WERI-Rb-1 (cell line): ENCODE data around the gene ARID3A.

Experiments
- DNase-seq: peaks from one replicate; pipeline ENCODE4 v3.0.0-alpha.2; 2020
- H3K27ac ChIP-seq: fragments of 250-450 bp; sonication (Bioruptor Pico); 2 replicates; pipeline ENCODE4 v1.5.1; 2020; ENCODE audit warnings: mild to moderate bottlenecking, moderate library complexity
- H3K27me3 ChIP-seq: fragments of 250-450 bp; sonication (Bioruptor Pico); 2 replicates; pipeline ENCODE4 v1.5.1; 2021; ENCODE audit warnings: mild to moderate bottlenecking, low read depth, moderate library complexity; ENCODE audit not compliant: insufficient read depth, severe bottlenecking
- H3K36me3 ChIP-seq: fragments of 250-450 bp; sonication (Bioruptor Pico); 2 replicates; pipeline ENCODE4 v1.5.1; 2020; ENCODE audit warnings: mild to moderate bottlenecking, moderate library complexity
- H3K4me3 ChIP-seq: 2 replicates; pipeline ENCODE4 v1.5.1; 2011; ENCODE audit warnings: low read depth, mild to moderate bottlenecking, control low read depth, low read length
- H3K9me3 ChIP-seq: fragments of 250-450 bp; sonication (Bioruptor Pico); 2 replicates; pipeline ENCODE4 v1.5.1; 2021; ENCODE audit warnings: mild to moderate bottlenecking, moderate library complexity; ENCODE audit not compliant: severe bottlenecking
- TF ChIP-seq, protein P1 (sequence below): IDR thresholded peaks from 2 replicates; pipeline ENCODE4 v1.5.1; 2011; ENCODE audit warnings: low read depth, mild to moderate bottlenecking, control low read depth, inconsistent platforms, low read length

Gene ARID3A

DNA sequence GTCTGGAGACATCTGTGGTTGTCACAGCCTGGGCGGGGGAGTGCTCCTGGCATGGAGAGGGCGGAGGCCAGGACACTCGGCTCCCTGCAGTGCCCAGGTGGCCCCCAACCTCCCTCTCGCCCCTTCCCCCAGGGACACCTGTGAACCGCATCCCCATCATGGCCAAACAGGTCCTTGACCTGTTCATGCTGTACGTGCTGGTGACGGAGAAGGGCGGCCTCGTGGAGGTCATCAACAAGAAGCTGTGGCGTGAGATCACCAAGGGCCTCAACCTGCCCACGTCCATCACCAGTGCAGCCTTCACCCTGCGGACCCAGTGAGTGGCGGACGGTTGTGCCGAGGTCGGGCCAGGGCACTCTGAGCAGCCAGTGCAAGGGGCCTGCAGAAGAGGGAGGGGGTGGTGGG is 38.3 kb downstream of the ARID3A start:
- Histone ChIP-seq H3K4me3 (no peak overlapping the region), H3K9me3 (peaks cover 7% of the 10 kb centered on the region), H3K36me3 (peaks cover 75% of the 10 kb centered on the region), H3K27ac (no peak overlapping the region), H3K27me3 (no peaks in the 10 kb centered on the region)
- TF ChIP-seq, protein P1, sequence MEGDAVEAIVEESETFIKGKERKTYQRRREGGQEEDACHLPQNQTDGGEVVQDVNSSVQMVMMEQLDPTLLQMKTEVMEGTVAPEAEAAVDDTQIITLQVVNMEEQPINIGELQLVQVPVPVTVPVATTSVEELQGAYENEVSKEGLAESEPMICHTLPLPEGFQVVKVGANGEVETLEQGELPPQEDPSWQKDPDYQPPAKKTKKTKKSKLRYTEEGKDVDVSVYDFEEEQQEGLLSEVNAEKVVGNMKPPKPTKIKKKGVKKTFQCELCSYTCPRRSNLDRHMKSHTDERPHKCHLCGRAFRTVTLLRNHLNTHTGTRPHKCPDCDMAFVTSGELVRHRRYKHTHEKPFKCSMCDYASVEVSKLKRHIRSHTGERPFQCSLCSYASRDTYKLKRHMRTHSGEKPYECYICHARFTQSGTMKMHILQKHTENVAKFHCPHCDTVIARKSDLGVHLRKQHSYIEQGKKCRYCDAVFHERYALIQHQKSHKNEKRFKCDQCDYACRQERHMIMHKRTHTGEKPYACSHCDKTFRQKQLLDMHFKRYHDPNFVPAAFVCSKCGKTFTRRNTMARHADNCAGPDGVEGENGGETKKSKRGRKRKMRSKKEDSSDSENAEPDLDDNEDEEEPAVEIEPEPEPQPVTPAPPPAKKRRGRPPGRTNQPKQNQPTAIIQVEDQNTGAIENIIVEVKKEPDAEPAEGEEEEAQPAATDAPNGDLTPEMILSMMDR: no peak
- no peak for DNase-seq

DNA sequence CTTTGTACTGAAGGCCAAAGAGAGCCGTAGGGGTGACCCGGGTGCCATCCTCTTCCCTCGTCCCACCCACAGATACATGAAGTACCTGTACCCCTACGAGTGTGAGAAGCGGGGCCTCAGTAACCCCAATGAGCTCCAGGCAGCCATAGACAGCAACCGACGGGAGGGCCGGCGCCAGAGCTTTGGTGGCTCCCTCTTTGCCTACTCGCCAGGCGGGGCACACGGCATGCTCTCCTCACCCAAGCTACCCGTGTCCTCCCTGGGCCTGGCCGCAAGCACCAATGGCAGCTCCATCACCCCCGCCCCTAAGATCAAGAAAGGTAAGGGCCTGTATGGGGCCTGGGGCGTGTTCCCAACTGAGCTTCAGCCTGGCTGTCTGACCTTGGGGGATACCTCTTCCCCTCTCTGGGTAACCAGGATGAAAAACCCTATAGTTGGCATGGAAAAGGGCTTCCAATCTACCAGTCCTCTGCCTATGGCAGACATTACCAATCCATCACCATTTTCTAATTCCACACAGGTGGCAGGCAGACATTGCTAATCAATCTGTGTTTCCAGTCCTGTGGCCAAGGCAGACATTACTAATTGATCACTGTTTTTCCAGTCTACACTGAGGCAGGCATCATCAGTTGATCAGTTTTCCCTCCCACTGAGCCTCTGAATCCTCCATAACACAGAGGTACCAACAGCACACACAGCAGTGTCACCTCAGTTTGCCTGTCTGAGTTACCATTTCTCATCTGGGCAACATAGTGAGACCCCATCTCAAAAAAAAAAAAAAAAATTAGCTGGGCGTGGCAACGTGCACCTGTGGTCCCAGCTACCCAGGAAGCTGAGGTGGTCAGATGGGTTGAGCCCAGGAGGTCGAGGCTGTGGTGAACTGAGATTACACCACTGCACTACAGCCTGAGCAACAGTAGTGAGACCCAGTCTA is 39.2 kb downstream of the ARID3A start:
- H3K9me3 ChIP-seq: peaks cover 7% of the 10 kb centered on the region
- no peak for DNase-seq
- H3K27ac ChIP-seq: no peak overlapping the region
- no peaks in the 10 kb centered on the region for H3K27me3 ChIP-seq
- no peak overlapping the region for H3K4me3 ChIP-seq
- TF ChIP-seq, protein P1: no peak
- peaks cover 77% of the 10 kb centered on the region for H3K36me3 ChIP-seq

DNA sequence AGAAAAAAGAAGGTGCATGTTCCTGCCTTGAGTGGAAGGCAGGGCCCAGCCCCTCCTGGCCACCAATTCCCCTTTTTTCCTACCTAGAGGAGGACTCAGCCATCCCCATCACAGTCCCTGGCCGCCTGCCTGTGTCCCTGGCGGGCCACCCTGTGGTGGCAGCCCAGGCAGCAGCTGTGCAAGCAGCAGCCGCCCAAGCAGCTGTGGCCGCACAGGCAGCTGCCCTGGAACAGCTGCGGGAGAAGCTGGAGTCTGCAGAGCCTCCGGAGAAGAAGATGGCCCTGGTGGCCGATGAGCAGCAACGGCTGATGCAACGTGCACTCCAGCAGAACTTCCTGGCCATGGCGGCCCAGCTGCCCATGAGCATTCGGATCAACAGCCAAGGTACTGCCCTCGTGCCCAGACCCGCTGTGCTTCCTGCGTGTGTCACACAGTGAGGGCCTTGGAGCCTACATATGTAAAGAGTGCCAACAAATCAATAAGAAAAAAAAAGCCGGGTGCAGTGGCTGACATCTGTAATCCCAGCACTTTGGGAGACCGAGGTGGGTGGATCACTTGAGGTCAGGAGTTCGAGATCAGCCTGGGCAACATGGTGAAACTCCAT is 40.8 kb downstream of the ARID3A start:
- Histone ChIP-seq H3K27me3 (no peaks in the 10 kb centered on the region), H3K4me3 (no peak overlapping the region), H3K27ac (no peak overlapping the region), H3K9me3 (peaks cover 17% of the 10 kb centered on the region), H3K36me3 (peaks cover 77% of the 10 kb centered on the region)
- TF ChIP-seq, protein P1: no peak
- DNase-seq: no peak

DNA sequence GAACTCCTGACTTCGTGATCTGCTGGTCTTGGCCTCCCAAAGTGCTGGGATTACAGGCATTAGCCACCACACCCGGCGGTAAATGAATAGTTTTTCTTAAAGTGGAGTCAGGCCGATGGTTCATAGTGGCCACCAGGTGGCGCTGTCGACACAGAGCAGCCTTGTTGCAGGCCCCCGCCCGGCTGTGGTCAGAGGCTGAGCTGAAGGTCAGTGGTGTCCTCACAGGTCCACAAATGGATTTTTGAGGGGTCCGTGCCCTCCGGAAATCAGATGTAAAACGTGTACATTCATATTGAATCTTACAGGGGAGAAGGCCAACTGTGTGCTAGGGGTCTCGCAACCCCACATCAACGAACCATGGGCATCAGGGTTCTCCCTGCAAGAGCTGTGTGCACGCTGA is 44.9 kb downstream of the ARID3A start:
- H3K36me3 ChIP-seq: peaks cover 53% of the 10 kb centered on the region

DNA sequence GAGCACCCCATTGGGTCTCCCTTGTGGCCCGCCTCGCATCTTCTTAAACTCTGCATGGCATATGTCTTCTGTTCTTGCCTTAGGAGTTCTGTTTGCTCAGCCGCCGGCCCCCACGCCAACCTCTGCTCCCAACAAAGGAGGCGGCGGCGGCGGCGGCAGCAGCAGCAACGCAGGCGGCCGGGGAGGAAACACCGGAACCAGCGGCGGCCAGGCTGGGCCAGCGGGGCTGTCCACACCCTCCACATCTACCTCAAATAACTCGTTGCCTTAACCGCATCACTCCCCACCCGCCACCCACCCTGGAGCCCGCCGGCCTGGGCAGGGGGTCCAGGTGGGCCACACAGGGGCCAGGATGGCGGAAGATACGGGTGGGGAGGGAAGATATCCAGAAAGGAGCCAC is 46.0 kb downstream of the ARID3A start:
- Histone ChIP-seq H3K27me3 (no peaks in the 10 kb centered on the region), H3K9me3 (peaks cover 10% of the 10 kb centered on the region), H3K4me3 (no peak overlapping the region), H3K27ac (no peak overlapping the region), H3K36me3 (peaks cover 48% of the 10 kb centered on the region)
- TF ChIP-seq, protein P1: no peak
- DNase-seq: no peak

More for the DNA sequence above, 44.9 kb downstream of the ARID3A start:
- H3K27ac ChIP-seq: no peak overlapping the region
- peaks cover 10% of the 10 kb centered on the region for H3K9me3 ChIP-seq
- no peaks in the 10 kb centered on the region for H3K27me3 ChIP-seq
- DNase-seq: peak; percentile 42
- TF ChIP-seq, protein P1: peak; percentile 77
- no peak overlapping the region for H3K4me3 ChIP-seq
